GM19099 (cell line): Measurements from ENCODE around the gene KCNK6.

Experiments used
- POLR2A ChIP-seq: IDR thresholded peaks from 3 replicates; pipeline ENCODE4 v1.6.1; 2011; ENCODE audit warnings: low read depth; ENCODE audit not compliant: insufficient read length; ENCODE audit errors: extremely low read depth

The KCNK6 gene

GRCh38 chr19:38308006-38308766 is 11.5 kb upstream of the KCNK6 start:
- TF ChIP-seq POLR2A: no peak

- no peak for TF ChIP-seq POLR2A
These were observed 10.6 kb upstream of the KCNK6 start for GRCh38 chr19:38308926-38309614.

- no peak for TF ChIP-seq POLR2A
These were observed 9.9 kb upstream of the KCNK6 start for GRCh38 chr19:38309615-38310278.

- no peak for TF ChIP-seq POLR2A
These were observed 9.4 kb upstream of the KCNK6 start for GRCh38 chr19:38310279-38310670.

- no peak for TF ChIP-seq POLR2A
These were observed 8.7 kb upstream of the KCNK6 start for GRCh38 chr19:38310986-38311385.

- peak; percentile 55 for TF ChIP-seq POLR2A
These were observed 3.8 kb upstream of the KCNK6 start, which contains the start of gene YIF1B for GRCh38 chr19:38315657-38316476. YIF1B (minus strand) TSS chr19:38315947; CDS start chr19:38315917, 30 bp downstream.

- no peak for TF ChIP-seq POLR2A
These were observed 3.1 kb upstream of the KCNK6 start for GRCh38 chr19:38316477-38317067.

- TF ChIP-seq POLR2A: peak; percentile 24
These were observed 2.5 kb upstream of the KCNK6 start for GRCh38 chr19:38317104-38317612.

GRCh38 chr19:38318660-38319059 is 985 bp upstream of the KCNK6 start:
- no peak for TF ChIP-seq POLR2A

- no peak for TF ChIP-seq POLR2A
These were observed 1.3 kb downstream of the KCNK6 start for GRCh38 chr19:38320969-38321339.

- no peak for TF ChIP-seq POLR2A
These were observed 2.1 kb downstream of the KCNK6 start for GRCh38 chr19:38321646-38322196.

GRCh38 chr19:38323291-38323690 is 3.6 kb downstream of the KCNK6 start:
- TF ChIP-seq POLR2A: no peak

- no peak for TF ChIP-seq POLR2A
These were observed 4.8 kb downstream of the KCNK6 start for GRCh38 chr19:38324431-38324830.

- no peak for TF ChIP-seq POLR2A
These were observed 6.9 kb downstream of the KCNK6 start for GRCh38 chr19:38326591-38326990.
